OCI-LY7 (cell line): ENCODE data around the gene FAM78A. TPM values are rescaled to one million over a fixed set of nuclear protein-coding genes. Genes with fewer than 3 reads are reported as not detected.

Experiments
- BruUV-seq: library from RNA; stranded (reverse); fragments of 400-500 nt; replicated peaks from 2 replicates; lab custom pipeline; 2021; lab: Mats Ljungman, UMichigan
- CTCF ChIA-PET: fragments of 300-600 bp; sonication (Branson Sonifier 250); formaldehyde crosslinking; loops from one replicate; lab custom pipeline; 2022; ENCODE audit warnings: antibody characterized with exemption; ENCODE audit not compliant: unreplicated experiment; lab: Charles Lee
- POLR2A ChIA-PET: fragments of 300-600 bp; sonication (Branson Sonifier 250); formaldehyde crosslinking; loops from one replicate; lab custom pipeline; 2022; ENCODE audit warnings: antibody characterized with exemption; lab: Charles Lee
- DNase-seq: peaks from one replicate; pipeline ENCODE4 v3.0.0-alpha.2; 2015; ENCODE audit warnings: low spot score
- H2AFZ ChIP-seq: fragments of 200-600 bp; sonication (generic), shearing (Covaris generic); 2 replicates; pipeline ENCODE4 v1.6.1; 2014; ENCODE audit warnings: mild to moderate bottlenecking, antibody characterized with exemption, low read length, moderate library complexity
- H3K27ac ChIP-seq: fragments of 200-600 bp; sonication (generic); 2 replicates; pipeline ENCODE4 v1.5.1; 2014; ENCODE audit warnings: mixed run types, low read depth, mild to moderate bottlenecking, moderate library complexity, low read length, inconsistent platforms; ENCODE audit not compliant: poor library complexity, severe bottlenecking
- H3K36me3 ChIP-seq: fragments of 200-600 bp; sonication (generic); 2 replicates; pipeline ENCODE4 v1.6.1; 2014; ENCODE audit warnings: mild to moderate bottlenecking, antibody characterized with exemption, low read length, moderate library complexity, mixed read lengths; ENCODE audit not compliant: insufficient read depth
- H3K4me1 ChIP-seq: fragments of 200-600 bp; sonication (generic); 2 replicates; pipeline ENCODE4 v1.5.1; 2014; ENCODE audit warnings: mild to moderate bottlenecking, low read length; ENCODE audit not compliant: insufficient read depth, poor library complexity, severe bottlenecking
- H3K4me2 ChIP-seq: fragments of 200-600 bp; sonication (generic); 2 replicates; pipeline ENCODE4 v1.6.1; 2014; ENCODE audit warnings: mild to moderate bottlenecking, low read length
- H3K4me3 ChIP-seq: fragments of 200-600 bp; sonication (generic); 2 replicates; pipeline ENCODE4 v1.5.1; 2014; ENCODE audit warnings: mild to moderate bottlenecking, low read depth, low read length; ENCODE audit not compliant: poor library complexity, severe bottlenecking
- H3K79me2 ChIP-seq: fragments of 200-600 bp; sonication (generic); 2 replicates; pipeline ENCODE4 v1.6.1; 2016; ENCODE audit warnings: low read depth, mild to moderate bottlenecking, low read length, moderate library complexity, mixed read lengths; ENCODE audit not compliant: insufficient read depth
- H3K9me2 ChIP-seq: fragments of 200-600 bp; sonication (generic); 2 replicates; pipeline ENCODE4 v1.6.1; 2016; ENCODE audit warnings: mild to moderate bottlenecking, low read length, mixed read lengths; ENCODE audit not compliant: insufficient read depth
- H3K9me3 ChIP-seq: fragments of 200-600 bp; sonication (generic); 2 replicates; pipeline ENCODE4 v1.6.1; 2014; ENCODE audit warnings: mild to moderate bottlenecking, mixed run types, low read length, mixed read lengths
- H4K20me1 ChIP-seq: fragments of 200-600 bp; sonication (generic); 2 replicates; pipeline ENCODE4 v1.6.1; 2014; ENCODE audit warnings: mild to moderate bottlenecking, antibody characterized with exemption, low read length, moderate library complexity, mixed read lengths; ENCODE audit not compliant: insufficient read depth
- EZH2phosphoT487 ChIP-seq: fragments of 200-600 bp; sonication (generic); IDR thresholded peaks from 2 replicates; pipeline ENCODE4 v1.6.1; 2018; ENCODE audit warnings: low read depth, borderline replicate concordance, mild to moderate bottlenecking, mixed run types, antibody characterized with exemption, low read length, moderate library complexity, mixed read lengths
- intact Hi-C: fragments of 100-400 bp; cut with micrococcal nuclease; formaldehyde crosslinking; loops from one replicate; pipeline ENCODE4 v1.10.0; 2022; ENCODE audit not compliant: unreplicated experiment
- total RNA-seq, 2 experiments: library from RNA; depleted of rRNA in 1 of 2; stranded (reverse); fragments of >200 nt in 1 of 2; shearing (Covaris generic) in 1 of 2; gene quantifications; 2 replicates each; pipeline ENCODE4 v1.2.3, GENCODE V29; 2014 to 2022
- TF ChIP-seq, protein P1 (sequence below): fragments of 200-600 bp; sonication (generic); conservative IDR thresholded peaks from 2 replicates; pipeline ENCODE4 v1.5.1; 2014; ENCODE audit warnings: mild to moderate bottlenecking, antibody characterized with exemption, low read length, moderate library complexity, mixed read lengths

FAM78A gene
- total RNA-seq, 2 experiments from 2014 or later, result 25.0 to 35.0 TPM

DNA sequence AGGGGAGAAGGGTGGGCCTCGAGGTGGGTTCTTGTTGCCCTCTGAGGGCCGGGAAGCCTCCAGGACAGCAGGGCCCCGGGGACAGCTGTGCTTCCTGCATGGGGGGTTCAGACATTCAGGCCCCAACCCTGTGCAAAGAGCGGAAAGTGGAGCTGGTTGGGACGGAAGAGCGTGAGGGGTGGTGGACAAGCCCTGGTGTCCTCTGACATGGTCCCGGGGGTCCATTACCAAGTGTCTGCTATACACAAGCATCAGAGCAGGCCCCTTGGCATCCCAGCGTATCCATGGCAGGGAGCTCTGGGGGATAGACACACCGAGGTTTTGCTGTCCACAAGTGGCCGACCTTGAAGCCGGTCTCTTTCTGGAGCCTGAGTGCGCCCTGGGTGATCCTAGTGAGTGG lies 22.5 kb upstream of the FAM78A start:
- Histone ChIP-seq H3K4me2 (no peak overlapping the region), H3K4me1 (no peaks in the 10 kb centered on the region), H2AFZ (no peak overlapping the region), H3K9me2 (no peaks in the 10 kb centered on the region), H3K36me3 (no peaks in the 10 kb centered on the region), H3K9me3 (no peaks in the 10 kb centered on the region), H3K27ac (no peak overlapping the region), H4K20me1 (no peaks in the 10 kb centered on the region), H3K79me2 (no peaks in the 10 kb centered on the region), H3K4me3 (no peak overlapping the region)
- TF ChIP-seq EZH2phosphoT487, result no peak
- TF ChIP-seq, protein P1, sequence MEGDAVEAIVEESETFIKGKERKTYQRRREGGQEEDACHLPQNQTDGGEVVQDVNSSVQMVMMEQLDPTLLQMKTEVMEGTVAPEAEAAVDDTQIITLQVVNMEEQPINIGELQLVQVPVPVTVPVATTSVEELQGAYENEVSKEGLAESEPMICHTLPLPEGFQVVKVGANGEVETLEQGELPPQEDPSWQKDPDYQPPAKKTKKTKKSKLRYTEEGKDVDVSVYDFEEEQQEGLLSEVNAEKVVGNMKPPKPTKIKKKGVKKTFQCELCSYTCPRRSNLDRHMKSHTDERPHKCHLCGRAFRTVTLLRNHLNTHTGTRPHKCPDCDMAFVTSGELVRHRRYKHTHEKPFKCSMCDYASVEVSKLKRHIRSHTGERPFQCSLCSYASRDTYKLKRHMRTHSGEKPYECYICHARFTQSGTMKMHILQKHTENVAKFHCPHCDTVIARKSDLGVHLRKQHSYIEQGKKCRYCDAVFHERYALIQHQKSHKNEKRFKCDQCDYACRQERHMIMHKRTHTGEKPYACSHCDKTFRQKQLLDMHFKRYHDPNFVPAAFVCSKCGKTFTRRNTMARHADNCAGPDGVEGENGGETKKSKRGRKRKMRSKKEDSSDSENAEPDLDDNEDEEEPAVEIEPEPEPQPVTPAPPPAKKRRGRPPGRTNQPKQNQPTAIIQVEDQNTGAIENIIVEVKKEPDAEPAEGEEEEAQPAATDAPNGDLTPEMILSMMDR, result no peak
- intact Hi-C loops, result no loop called here
- BruUV-seq, result no TSS peak
- DNase-seq, result no peak
- CTCF ChIA-PET, result no interaction called here
- POLR2A ChIA-PET, result no interaction called here

DNA sequence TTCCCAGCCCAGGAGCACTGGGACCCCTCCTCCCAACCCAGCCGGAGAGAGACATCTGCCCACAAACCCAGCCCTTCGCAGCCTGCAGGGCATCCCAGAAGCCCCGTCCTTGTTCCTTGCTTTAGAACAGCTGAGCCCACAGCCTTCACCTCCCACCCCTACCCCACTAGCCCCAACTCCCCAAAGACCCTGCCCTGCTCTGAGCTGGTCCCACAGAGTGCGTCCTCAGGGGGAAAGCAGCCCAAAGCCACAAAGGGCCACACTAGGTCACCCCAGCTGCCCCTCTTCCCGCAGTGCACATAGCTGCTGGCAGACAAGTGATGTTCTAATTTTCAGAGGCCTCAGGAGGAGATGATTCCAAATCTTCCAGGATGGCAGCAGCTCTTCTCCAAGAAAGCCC lies 22.0 kb upstream of the FAM78A start:
- no peaks in the 10 kb centered on the region for H3K9me2 ChIP-seq
- no peaks in the 10 kb centered on the region for H3K36me3 ChIP-seq
- H3K27ac ChIP-seq, result no peak overlapping the region
- no peak overlapping the region for H3K4me2 ChIP-seq
- no peaks in the 10 kb centered on the region for H3K79me2 ChIP-seq
- intact Hi-C loops, result no loop called here
- CTCF ChIA-PET, result no interaction called here
- TF ChIP-seq, protein P1, result no peak
- TF ChIP-seq EZH2phosphoT487, result no peak
- no peaks in the 10 kb centered on the region for H3K4me1 ChIP-seq
- H3K4me3 ChIP-seq, result no peak overlapping the region
- no peak overlapping the region for H2AFZ ChIP-seq
- no peaks in the 10 kb centered on the region for H3K9me3 ChIP-seq
- POLR2A ChIA-PET, result no interaction called here
- BruUV-seq, result no TSS peak
- H4K20me1 ChIP-seq, result no peaks in the 10 kb centered on the region
- no peak for DNase-seq

DNA sequence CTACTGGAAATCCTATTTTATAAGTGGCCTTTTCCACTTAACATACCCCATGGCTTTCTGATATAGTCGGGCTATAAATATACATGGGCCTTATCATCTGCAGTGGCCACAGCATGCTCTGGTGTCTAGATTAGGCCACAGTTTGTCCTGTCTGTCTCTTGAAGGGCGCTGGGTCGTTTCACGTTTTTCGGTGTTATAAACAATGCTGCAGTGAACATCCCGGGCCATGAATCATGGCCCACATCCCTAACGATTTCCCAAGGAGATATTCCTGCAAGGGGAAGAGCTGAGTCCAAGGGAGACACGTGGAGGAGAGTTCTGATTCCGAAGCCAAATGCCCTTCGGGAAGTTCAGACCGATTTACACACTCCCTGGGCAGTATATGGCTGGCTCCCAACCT lies 21.6 kb upstream of the FAM78A start:
- no peaks in the 10 kb centered on the region for H4K20me1 ChIP-seq
- H3K9me3 ChIP-seq, result no peaks in the 10 kb centered on the region
- no peak overlapping the region for H3K4me2 ChIP-seq
- CTCF ChIA-PET, result no interaction called here
- no peak for TF ChIP-seq EZH2phosphoT487
- TF ChIP-seq, protein P1, result no peak
- intact Hi-C loops, result no loop called here
- H3K4me1 ChIP-seq, result no peaks in the 10 kb centered on the region
- no peak overlapping the region for H3K27ac ChIP-seq
- no peak overlapping the region for H3K4me3 ChIP-seq
- no peaks in the 10 kb centered on the region for H3K79me2 ChIP-seq
- no peak overlapping the region for H2AFZ ChIP-seq
- no peaks in the 10 kb centered on the region for H3K9me2 ChIP-seq
- POLR2A ChIA-PET, result no interaction called here
- H3K36me3 ChIP-seq, result no peaks in the 10 kb centered on the region
- BruUV-seq, result no TSS peak
- DNase-seq, result no peak
